ENCODE results near the gene PIK3AP1. TPM values are rescaled to one million over a fixed set of nuclear protein-coding genes. Genes with fewer than 3 reads are reported as not detected.
"Not testable (repeated sequence)": the region's sequence is repeated elsewhere in the genome, so short reads cannot be mapped to it uniquely, and the experiment has no call there.

PIK3AP1 gene
- total RNA-seq, 2 experiments from 2014 or later, result 8.4 to 9.8 TPM

DNA sequence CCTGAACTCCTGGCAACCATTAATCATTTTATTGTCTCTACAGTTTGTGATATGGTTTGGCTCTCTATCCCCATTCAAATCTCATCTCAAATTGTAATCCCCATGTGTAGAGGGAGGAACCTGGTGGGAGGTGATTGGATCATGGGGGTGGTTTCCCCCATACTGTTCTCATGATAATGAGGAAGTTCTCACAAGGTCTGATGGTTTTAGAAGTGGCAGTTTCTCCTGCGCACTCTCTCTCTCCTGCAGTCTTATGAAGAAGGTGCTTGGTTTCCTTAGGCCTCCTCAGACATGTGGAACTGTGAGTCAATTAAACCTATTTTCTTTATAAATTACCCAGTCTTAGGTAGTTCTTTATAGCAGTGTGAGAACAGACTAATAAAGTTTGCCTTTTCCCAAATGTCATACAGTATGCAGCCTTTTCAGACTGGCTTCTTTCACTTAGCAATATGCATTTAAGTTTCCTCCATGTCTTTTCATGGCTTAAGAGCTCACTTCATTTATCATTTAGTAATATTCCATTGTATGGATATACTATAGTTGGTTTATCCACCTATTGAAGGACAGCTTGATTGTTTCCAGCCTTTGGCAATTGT, 17.1 kb upstream of the PIK3AP1 start:
- POLR2A ChIA-PET, result not testable (repeated sequence)

DNA sequence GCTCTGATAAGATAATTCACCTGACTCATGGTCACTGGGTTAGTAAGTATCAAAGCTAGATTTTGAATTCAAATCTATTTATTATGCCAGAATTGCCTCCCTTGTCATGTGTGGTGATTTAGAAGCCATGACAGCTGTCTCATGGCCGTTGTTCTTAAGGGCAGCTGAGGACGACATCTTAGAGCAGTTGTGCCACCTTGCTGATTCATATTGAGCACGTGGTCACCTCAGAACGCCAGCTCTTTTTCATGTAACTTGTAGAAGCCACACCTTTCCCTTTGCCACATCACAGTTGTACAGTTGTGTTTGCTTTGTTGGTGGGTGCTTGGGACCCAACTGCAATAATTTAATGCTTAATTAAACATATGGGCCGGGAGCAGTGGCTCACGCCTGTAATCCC, 4.3 kb upstream of the PIK3AP1 start:
- ChIA-PET CTCF (no interaction called here), POLR2A (no interaction called here)

More for the DNA sequence above, 17.1 kb upstream of the PIK3AP1 start:
- CTCF ChIA-PET, result not testable (repeated sequence)

DNA sequence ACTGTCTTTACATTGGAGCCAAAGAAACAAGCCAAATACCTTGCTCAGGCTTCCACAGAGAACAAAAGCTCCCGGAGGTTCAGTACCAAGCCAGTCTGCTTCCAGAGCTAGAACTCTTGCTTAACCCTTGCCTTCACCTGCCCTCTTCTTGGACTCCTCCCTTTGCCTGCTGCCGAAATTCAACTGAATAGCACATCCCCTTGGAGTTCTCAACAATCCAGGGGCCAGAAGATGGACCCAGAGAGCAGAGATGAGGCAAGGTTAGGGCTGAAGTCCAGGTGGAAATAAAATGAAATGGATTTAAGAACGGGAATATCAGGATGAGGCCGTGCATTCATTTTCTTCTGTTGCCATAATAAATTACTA, 876 bp upstream of the PIK3AP1 start:
- CTCF ChIA-PET, result interaction anchor here (1.1 to 1.3 kb wide), 2 partner anchors 78 to 80 kb away, joined by 3 to 7 read pairs; no protein-coding TSS in a partner anchor
- POLR2A ChIA-PET, result no interaction called here

DNA sequence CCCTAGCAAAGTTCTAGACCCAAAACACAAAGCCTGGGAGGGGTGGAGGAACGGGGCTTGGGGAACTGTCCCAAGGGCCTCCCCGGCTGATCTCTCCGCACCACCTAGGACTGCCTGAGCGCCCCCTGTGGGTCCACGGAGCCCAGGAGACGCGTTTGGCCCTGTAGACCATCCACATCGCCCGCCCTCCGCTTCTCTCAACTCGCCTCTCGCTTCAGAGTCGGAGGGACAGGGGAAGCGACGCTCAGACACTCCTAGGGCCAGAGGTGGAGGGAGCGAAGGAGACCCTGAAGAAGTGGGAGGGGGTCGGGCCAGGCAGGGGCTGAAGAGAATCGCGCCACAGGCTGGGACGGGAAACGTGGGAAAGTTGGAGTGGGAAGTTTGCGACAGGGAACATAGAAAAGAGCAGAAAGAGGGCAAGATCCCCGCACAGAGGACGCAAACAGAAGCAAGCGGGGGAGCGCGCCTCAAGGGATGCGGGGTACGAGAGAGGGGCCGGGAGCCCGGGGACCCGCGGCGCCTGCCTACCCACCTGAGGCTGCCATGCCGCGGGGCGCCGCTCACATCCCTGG, 378 bp downstream of the PIK3AP1 start:
- POLR2A ChIA-PET, result no interaction called here
- CTCF ChIA-PET, result interaction anchor here (0.6 kb wide), 1 partner anchor 11 kb away, joined by 4 read pairs; no protein-coding TSS in a partner anchor

DNA sequence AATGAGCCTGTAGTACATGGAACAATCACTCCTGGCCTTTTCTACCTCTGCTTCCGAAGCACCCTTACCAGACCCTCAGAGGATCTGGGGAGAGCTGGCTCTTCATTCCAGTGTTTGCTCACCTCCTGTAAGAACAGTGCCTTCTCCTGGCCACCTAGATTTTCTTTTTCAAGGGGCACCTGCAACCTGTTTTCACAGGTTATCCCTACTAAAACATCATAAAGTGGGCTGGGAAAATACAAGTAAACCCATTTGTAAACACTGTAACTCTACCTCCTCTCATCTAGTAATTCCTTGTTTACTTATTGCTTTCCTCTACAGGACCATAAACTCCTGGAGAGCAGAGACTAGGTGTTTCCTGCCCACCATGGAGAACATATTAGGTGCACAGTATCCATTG, 1.1 kb downstream of the PIK3AP1 start:
- POLR2A ChIA-PET, result no interaction called here
- CTCF ChIA-PET, result interaction anchor here (0.7 kb wide), 1 partner anchor 79 kb away, joined by 3 read pairs; no protein-coding TSS in a partner anchor

DNA sequence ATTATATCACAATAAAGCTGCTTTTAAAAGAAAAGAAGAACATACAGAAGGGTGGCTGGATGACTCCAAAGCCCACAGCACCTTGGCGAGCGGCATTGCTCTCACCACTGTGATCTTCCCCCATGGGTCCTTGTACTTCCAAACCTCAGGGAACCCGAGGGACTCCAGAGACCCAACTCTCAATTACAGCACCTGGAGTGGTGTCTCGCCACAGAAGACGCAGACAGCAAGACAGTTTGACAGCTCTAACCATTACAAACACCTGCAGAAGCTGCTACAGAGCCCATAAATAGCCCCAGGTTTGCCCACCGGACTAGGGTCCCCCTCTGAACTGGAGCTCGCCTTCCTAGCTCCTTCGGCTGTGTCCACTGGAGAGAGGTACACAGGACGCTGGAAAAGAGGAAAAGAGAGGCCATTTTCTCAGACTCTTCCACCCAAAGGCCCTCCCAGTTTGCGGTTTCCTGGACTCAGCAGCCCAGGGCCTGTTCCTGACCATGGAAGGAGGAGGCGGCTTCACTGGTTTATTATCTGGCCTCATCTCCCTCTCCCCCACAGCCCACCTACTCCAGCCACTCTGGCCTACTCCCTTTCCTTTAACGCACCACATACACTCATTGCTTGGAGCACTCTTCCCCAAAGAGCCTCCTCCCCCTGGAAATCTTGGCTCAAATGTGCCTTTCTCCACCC, 1.9 kb downstream of the PIK3AP1 start:
- ChIA-PET POLR2A (no interaction called here), CTCF (interaction anchor here (0.7 kb wide), 1 partner anchor 78 kb away, joined by 3 read pairs; no protein-coding TSS in a partner anchor)

DNA sequence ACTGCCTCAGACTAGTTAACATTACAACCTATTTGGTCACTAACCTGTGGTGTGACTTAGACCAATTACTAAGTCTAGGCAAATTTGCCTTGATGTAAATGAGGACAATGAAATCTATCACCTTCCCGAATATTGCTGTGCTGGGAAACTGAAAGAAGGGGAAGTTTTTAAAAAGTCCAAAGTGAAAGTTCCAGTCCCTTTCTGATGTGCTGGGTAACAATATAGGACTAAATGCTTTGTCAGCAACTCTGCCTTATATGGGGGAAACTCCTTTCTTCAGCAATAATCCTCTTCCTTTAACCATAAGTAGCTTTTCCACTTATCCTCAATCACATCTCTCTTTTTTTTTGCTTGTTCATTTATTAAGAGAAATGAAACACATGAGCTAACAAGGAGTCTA, 3.9 kb downstream of the PIK3AP1 start:
- ChIA-PET POLR2A (no interaction called here), CTCF (interaction anchor here (0.7 to 1.3 kb wide), 4 partner anchors 18 to 528 kb away, joined by 3 to 6 read pairs (median 4); no protein-coding TSS in a partner anchor)

DNA sequence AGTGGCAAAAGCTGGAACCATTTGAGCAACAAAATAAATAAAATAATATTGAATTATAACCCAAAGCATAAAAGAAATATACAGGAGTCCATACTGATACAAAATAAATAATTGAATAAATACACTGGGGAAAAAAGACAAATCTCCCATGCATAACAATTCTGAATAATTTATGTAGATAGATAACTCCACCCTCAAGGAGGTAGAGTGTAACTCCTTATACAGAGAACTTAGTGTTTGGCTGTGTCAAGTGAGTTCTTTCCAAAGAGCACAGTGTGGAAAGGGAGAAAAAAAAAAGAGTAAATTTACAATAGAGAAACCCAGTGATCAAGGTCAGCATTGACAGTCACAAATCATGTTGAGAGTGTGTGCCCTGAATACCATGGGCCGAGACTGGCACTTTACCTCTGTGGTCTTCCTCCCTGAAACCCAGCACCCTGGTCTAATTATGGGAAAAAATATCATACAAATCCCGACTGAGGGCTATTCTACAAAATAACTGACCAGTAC, 5.5 kb downstream of the PIK3AP1 start:
- ChIA-PET CTCF (no interaction called here), POLR2A (no interaction called here)

DNA sequence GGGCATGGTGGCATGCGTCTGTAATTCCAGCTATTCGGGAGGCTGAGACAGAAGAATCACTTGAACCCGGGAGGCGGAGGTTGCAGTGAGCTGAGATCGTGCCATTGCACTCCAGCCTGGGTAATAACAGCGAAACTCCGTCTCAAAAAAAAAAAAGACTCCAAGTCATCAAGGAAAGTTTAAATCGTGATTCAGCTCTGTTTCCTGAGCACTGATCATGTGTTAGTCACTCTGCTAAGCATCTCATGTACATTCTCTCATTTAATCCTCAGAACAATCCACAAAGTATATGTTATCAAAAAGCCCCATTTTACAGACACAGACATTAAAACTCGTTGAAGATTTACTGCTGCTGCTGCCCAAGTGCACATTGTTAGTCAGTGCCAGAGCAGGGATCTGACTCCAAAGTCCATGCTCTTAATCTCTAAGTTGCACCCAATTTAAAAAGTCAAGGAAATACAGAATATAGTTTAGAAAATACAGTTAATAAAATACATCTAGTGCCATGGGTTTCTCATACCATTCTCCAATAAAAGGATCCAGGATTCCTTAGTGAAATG, 6.2 kb downstream of the PIK3AP1 start:
- CTCF ChIA-PET, result no interaction called here
- POLR2A ChIA-PET, result no interaction called here

DNA sequence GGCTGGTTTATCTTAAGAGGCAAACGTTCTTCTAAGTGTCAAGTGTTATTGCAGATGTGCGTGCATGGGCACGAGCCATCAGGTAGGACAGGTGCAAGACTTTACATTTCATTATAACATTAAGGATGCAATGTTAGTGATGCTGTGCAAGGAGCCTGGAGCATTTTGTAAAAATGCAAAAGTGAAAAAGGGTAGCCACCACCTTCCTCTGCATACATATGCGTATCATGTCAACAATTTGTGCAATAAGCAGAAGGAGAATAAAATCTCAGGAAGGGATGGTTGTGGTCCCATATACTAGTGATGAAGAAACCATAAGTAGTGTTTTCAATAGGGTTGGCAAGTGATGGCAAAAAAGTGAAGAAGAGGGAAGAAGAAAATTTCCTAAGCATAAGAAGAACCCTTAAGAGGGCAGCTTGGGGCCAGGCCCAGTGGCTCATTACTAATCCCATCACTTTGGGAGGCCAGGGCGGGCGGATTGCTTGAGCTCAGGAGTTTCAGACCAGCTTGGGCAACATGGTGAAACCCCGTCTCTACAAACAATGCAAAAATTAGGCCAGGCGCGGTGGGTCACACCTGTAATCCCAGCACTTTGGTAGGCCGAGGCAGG, 7.5 kb downstream of the PIK3AP1 start:
- POLR2A ChIA-PET, result no interaction called here
- CTCF ChIA-PET, result interaction anchor here (0.7 kb wide), 1 partner anchor 52 kb away, joined by 3 read pairs; no protein-coding TSS in a partner anchor

DNA sequence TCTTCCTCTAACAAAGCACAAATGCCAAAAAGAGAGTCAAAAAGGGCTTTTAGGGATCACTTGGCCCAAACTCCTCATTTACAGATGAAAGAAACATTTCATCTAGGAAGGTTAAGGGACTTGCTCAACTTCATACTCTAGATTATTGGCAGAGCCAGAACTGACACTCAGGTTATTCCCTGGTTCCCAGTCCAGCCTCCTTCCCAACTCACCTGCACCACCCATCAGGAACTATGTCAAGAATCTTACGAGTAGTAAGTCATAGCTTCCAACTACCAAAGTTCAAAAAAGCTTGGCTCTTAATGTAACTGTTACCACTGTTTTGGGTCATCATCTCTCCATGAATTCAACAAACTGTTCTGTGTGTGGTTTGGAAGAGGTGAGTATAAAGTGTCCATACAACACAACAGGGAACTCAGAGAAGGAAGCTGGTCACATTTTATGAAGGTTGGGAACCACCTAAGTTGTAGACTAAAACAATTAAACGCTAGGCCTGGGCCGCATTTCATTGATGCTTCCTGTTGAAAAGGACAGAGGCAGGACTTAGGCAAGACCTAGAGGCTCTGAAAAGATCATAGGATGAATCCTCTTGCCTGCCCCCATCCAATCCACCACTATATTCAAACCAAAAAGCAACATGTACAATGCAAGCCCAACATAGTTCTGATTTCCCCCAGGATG, 9.1 kb downstream of the PIK3AP1 start:
- ChIA-PET POLR2A (no interaction called here), CTCF (no interaction called here)

DNA sequence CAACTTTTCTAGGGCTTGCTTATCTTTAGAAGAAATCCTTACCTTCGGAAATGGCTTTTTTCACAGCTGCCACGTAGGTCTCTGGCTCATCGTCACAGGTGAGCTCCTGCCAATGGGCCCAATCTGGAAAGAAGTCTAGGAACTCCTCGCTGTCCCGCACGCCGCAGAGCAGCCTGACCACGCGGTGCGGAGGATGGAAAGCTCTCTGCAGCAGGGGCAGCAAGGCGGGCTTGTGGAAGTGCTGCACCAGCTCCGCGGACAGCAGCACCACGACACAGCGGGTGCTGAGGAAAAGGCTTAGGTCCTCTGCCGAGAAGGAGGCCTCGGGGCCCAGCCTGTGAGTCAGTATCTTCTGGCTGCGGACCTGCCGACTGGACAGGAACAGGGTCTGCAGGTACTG, 10.8 kb downstream of the PIK3AP1 start:
- POLR2A ChIA-PET, result no interaction called here

DNA sequence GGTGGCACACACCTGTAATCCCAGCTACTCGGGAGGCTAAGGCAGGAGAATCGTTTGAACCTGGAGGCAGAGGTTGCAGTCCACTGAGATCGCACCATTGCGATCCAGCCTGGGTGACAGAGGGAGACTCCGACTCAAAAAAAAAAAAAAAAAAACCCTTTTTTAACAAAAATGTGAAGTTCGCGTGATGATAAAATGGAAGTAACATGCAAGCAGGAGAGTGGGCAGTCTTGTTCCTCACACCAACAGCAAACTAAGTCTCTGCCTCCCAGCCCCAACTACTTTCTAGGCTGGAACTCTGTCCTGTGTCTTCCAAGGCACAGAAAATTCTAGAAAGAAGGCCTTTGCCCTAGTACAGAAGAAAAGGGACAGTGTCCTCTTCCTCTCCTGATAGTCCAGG, 11.3 kb downstream of the PIK3AP1 start:
- POLR2A ChIA-PET, result no interaction called here

More for the DNA sequence above, 10.8 kb downstream of the PIK3AP1 start:
- CTCF ChIA-PET, result no interaction called here

DNA sequence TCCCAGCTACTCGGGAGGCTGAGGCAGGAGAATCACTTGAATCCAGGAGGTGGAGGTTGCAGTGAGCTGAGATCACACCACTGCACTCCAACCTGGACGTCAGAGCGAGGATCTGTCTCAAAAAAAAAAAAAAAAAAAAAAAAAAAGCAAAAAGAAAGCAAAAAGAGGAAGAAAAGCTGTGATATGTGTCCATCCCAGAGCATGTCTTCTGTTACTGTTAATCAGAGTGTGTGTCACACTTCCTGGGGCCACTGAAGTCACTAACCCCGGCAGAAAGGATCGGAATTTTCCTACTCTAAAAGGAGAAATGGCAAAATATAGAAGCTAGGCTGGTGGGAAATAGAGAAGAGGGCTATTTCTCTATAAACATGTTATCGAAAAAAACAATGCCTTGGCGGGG, 11.9 kb downstream of the PIK3AP1 start:
- POLR2A ChIA-PET, result no interaction called here
- CTCF ChIA-PET, result interaction anchor here (0.6 kb wide), 1 partner anchor 12 kb away, joined by 4 read pairs; the partner anchor contains the start of gene PIK3AP1

More for the DNA sequence above, 11.3 kb downstream of the PIK3AP1 start:
- CTCF ChIA-PET, result interaction anchor here (0.6 kb wide), 1 partner anchor 11 kb away, joined by 4 read pairs; the partner anchor contains the start of gene PIK3AP1

DNA sequence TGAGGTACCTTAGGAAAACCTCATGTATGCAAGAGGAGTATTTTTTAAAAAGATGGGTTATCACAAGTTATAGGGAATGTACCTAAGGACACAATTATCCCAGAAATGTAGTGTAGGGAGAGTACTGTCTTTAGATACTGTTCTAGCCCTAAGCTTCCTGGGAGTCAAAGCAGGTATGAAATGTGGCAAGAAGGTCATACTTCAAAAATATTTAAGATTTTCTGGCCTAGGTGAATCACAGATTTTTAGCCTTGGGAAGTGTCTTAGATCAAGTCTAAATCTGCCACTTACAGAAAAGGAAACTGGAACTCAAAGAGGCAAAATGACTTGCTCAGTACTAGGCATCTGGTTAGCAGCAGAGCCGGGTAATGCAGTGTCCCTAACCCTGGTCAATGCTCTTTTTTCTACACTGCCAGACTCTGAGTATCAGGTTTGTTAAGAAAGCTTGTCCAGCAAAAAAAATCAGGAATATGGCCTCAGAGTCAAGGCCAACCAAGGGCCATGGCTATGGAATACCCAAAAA, 13.9 kb downstream of the PIK3AP1 start:
- ChIA-PET CTCF (interaction anchor here (0.6 kb wide), 1 partner anchor 311 kb away, joined by 3 read pairs; no protein-coding TSS in a partner anchor), POLR2A (no interaction called here)

DNA sequence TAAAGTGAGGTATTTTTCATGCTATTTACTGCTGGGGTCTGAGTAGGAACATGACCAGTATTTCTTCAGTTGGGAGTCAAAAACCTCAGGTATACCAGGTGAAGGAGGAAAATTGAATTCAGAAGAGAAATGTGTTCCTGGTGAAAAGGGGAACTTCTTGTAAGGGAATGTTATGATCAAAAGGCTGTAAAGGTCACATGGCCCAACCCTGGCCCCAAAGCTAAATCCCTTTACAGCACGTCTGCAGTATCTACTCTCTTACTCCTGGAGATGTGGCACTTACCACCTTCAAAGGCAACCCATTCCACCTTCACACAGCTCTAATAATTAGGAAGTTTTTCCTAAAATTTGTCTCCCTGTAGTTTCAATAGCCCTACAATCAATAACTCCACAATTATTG, 15.2 kb downstream of the PIK3AP1 start:
- POLR2A ChIA-PET, result no interaction called here
- CTCF ChIA-PET, result interaction anchor here (0.7 kb wide), 1 partner anchor 12 kb away, joined by 5 read pairs; no protein-coding TSS in a partner anchor

DNA sequence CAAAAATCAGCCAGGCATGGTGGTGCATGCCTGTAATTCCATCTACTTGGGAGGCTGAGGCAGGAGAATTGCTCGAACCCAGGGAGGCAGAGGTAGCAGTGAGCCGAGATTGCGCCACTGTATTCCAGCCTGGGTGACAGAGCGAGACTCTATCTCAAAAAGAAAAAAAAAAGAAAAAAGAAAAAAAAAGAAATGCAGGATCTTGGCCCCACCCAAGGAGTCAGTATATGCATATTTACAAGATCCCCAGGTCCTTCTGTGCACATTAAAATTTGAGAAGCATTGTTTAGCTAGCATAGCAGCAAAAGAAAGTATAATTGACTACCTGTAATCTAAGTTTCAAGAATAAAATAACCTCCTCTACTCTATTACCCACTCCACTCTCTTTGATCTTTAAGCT, 15.8 kb downstream of the PIK3AP1 start:
- CTCF ChIA-PET, result no interaction called here
- POLR2A ChIA-PET, result no interaction called here

DNA sequence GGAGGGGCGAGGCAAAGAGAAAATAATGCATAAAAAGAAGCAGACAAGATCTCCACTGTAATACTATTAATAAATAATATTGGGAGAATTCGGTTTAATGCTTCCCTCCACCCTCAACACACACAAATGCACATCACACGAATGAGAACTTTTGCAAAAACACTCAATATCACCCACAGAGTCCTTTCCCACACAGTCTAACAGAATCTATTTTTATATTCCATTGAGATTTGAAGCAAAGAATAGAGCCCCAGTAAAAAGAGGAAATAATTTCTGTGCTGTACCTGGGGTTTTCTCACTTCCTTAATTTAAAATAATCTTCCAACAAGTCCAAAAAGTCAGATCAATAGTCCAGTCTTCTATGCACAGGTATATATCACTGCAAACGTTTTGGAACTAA, 17.0 kb downstream of the PIK3AP1 start:
- CTCF ChIA-PET, result interaction anchor here (0.5 kb wide), 1 partner anchor 266 kb away, joined by 3 read pairs; no protein-coding TSS in a partner anchor
- POLR2A ChIA-PET, result no interaction called here

DNA sequence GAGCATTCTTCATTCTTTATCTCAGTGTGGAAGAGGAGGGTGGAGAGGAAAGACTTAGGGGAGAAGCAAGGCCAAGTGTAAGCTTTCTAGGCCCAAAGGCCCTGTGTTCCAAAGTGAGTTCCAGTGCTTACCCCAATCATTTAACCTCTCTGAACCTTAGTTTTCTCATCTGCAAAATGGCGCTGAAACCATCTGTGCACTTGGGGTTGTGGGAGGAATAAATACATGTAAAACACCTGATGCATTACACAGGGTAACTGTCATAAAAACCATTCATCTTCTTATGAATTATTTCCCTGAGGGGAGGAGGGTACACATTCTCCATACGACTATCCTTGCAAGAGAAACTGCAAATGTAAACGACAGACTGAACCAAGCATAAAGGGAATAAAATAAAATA, 19.0 kb downstream of the PIK3AP1 start:
- CTCF ChIA-PET, result no interaction called here

More for the DNA sequence above, 19.0 kb downstream of the PIK3AP1 start:
- POLR2A ChIA-PET, result no interaction called here
